ENCODE measurements around the gene TSPO2.
A peak's percentile ranks its signal among the peaks of the same experiment; 100 is the strongest.

The TSPO2 gene

DNA sequence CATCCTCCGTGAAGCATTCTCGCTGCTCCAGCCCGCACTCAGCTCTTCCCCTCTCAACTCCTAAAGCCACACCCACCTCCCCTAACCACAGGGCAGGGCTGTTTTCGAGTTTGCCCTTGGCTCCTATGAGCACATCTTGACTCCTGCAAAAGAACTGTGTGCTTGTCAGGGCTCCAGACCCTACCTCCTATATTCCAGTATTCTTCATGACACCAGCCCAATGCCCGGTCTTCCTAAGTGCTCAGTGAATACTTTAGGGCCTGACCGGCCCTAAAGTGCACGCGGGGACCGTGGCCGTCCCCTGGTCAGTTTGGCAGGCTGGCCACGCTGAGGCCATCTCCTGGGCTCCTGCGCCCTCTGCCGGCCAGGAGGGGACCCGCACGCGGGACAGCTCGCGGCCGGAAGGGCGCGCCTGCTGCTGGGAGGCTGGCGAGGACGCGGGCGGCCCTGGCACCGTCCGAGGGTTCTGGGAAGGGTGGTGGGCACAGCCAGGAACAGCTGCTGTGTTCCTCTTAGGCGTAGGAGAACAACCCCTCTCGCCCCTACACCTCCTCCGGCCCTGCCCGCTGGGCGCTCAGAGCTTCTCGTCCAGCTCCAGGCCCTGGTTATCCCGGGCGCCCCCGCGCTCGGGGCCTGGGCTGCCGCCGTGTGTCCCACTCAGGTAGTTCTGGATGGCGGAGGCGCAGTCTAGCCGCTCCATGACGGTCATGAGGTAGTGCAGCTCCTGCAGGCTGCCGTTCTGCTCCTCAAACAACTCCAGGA is 14.3 kb upstream of the TSPO2 start:
- peak; percentile 42 to 61 for DNase-seq (ENCODE audit: low read depth in 2 of 2)

DNA sequence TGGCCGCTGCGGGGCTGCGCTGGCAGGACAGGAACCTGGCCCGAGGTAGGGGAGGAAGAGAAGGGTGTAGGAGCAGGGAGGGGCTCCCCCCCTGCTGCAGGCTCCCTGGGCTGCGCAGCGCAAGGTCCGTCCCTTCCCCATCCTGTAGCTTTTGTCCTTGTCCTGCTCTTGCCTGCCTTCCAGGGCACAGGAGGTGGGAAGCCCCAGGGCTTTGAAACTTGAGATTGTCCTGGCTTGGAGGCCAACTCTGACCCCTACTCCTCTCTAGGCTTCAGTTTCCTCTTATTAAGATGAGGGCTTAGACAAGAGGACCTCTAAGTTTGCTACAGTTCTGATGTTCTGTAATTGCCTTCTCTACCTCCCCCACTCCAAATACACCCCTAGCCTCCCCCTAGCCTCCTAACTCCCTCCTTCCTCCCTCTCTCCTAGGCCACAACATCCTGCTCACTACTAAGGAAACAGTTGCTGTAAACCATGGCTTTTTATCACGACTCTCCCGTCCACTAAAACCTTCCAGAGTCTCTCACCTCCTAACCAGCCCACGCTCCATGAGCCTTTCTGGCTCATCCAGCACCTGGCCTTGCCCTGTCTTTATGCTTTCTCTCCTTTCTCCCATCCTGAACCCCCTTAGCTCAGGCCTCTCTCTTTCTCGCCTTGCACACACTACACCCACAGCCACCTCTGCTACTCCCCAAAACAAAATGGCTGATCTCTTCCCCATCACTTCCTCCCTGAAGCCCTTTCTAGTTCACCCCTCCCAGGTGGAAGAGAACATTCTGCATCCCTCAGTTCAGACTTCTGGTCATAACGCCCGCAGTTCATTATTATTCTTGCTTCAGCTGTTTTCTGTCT is 13.5 kb upstream of the TSPO2 start:
- no peak for DNase-seq (ENCODE audit: low read depth in 2 of 2)

- no peak for DNase-seq (ENCODE audit: low read depth in 2 of 2)
These were observed 9.4 kb upstream of the TSPO2 start for GRCh38 chr6:41032830-41033229.

DNA sequence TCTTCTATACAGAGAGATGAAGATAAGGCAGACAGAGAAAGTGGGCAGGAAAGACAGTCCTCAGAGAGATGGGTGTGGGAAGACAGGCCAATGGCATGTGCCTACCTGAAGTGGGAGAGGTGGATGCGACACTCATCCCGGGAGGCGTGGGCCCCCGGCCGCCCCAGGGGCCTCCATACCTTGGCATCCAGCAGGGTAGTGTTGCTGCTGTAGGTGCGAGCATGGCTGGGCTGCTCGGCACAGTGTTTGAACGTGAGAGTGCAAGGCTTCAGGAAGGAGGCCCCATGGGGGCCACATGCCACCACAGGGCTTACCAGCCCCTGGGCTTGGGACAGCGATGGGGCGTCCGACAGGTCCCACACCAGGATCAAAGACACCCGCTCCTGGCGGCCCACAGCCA is 8.5 kb upstream of the TSPO2 start:
- DNase-seq (ENCODE audit: low read depth in 2 of 2) = no peak

- DNase-seq (ENCODE audit: low read depth in 2 of 2) = no peak
These were observed 6.1 kb upstream of the TSPO2 start for GRCh38 chr6:41036186-41036585.

GRCh38 chr6:41036601-41037000 is 5.7 kb upstream of the TSPO2 start:
- DNase-seq (ENCODE audit: low read depth in 2 of 2) = no peak

DNA sequence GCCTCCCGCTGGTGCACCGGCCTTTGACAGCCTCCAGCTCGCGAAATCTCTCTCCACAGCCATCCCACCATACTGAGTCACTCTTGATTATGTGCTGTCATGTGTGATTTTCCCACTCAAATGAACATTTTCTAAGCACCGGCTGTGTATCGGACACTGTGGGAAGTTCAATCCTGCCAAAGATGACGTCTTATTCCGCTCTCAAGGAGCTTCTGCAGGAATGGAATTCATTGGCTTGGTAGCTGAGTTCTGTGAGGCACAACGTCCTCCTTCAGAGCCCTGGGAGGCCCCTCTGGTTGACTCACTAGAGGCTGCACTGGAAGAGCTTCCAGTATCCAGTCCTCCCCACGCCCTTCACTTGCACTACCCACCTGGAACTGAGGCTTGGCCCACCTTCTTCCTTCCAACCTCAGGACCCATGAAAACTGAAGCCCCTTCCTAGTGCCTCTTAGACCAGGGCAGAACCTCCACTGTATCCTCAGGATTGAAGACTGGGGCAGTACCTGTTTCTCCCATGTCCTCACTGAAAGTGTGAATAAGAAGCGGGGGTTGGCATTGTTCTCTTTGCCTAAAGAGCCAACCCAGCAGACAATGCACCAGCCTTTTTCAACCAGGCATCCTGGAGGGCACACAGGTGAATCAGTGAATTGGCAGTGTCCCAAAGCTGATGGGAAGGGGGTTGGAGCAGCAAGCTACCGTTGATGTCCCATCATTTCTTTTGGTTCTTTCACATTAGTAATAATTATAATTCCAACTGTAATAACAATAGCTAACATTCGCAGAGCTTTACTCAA is 5.0 kb upstream of the TSPO2 start:
- DNase-seq (ENCODE audit: low read depth in 2 of 2) = no peak

- DNase-seq (ENCODE audit: low read depth in 2 of 2) = no peak
These were observed 4.1 kb upstream of the TSPO2 start for GRCh38 chr6:41038205-41038604.

GRCh38 chr6:41039060-41039998 is 2.9 kb upstream of the TSPO2 start, which contains the start of gene UNC5CL:
Gene UNC5CL, minus strand, starts transcription at chr6:41039221. Its CDS starts 4,147 bp downstream, at chr6:41035074.
- DNase-seq (ENCODE audit: low read depth in 2 of 2) = peak in 1 of 2 donors; percentile 32

- no peak for DNase-seq (ENCODE audit: low read depth in 2 of 2)
These were observed 1.9 kb upstream of the TSPO2 start for GRCh38 chr6:41040101-41040939.

DNA sequence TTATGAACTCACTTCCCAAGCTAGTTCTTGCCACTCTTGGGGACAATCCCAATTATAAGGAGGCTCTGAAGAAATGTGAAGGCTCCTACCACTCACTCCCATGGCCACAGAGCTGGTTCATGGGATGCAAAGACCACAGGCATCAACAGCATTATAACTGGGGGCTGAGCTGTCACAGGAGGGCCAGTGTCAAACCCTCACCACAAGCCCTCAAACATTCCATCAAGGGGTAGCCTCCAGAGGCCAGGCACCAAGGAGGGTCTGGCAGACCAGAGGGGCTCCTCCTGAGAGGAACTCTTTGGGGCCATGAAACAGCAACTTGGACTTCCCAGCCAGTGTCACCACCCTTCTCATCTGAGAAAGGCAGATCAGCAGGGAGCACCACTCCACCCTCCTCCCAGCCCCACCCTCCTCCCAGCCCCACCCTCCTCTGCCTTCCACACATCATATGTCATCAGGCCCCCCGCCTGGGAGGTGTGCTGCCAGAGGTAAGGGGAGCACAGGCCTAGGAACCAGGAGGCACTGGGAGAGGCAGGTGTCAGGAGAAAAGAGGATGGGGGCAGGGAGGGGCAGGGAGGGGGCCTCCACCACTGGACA is 1.2 kb upstream of the TSPO2 start:
- DNase-seq (ENCODE audit: low read depth in 2 of 2) = no peak

GRCh38 chr6:41043151-41043550 is 884 bp downstream of the TSPO2 start:
- DNase-seq (ENCODE audit: low read depth in 2 of 2) = no peak

DNA sequence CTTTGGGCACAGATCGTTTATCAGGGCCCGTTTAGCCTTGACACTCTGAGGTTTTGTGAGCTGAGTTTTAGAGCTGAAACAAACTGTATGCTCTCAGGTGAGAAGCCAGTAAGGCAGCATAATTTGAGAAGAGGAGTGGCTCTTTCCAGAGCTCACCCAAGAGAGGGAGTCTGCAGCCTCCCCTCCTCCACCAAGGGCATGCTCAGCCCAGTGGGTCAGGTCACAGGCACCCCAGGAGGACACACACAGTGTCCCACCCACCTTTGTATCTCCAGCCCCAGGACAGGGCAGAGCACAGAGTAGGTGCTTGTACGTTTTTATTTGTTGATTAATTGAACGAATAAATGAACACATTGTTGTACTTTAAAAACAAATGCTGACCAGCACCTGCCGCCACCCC is 3.4 kb downstream of the TSPO2 start:
- DNase-seq (ENCODE audit: low read depth in 2 of 2) = no peak

DNA sequence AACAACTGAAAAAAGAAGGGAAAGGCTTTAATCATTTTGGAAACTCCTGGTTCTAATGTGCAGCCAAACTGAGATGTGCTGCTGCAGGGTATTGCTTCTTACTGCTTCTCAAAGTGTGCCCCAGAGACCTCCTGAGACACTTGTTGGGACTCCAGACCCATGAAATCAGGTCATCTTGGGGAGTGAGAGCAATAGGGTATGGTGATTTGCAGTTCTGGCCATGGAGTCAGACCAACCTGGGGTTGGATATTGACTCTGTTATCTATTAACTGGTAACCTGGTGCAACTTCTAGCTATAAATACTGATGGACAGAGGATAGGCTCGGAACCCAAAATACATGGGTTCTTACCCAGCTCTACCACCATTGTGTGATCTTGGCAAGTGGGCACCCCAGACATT is 3.8 kb downstream of the TSPO2 start:
- no peak for DNase-seq (ENCODE audit: low read depth in 2 of 2)

DNA sequence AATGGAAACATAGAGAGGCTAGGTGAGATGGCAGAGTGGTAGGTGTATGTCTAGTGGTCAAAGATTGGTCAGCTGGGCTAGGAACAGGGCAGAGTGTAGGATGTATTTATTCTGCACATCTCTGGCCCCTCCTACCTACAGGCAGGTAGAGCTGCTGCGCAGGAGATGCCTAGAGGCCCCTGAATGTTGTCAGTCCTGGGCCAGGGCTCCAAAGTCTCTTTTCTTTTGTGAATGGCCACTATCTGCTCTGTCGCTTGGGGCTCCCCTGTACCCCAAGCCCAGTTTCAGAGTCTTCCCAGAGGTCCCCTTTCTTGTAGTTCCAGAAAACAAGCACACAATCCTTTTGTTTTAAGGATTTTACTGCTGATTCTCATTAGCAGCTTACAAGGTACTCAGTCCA is 5.0 kb downstream of the TSPO2 start:
- no peak for DNase-seq (ENCODE audit: low read depth in 2 of 2)

GRCh38 chr6:41047745-41048732 is 5.8 kb downstream of the TSPO2 start:
- DNase-seq (ENCODE audit: low read depth in 2 of 2) = no peak

DNA sequence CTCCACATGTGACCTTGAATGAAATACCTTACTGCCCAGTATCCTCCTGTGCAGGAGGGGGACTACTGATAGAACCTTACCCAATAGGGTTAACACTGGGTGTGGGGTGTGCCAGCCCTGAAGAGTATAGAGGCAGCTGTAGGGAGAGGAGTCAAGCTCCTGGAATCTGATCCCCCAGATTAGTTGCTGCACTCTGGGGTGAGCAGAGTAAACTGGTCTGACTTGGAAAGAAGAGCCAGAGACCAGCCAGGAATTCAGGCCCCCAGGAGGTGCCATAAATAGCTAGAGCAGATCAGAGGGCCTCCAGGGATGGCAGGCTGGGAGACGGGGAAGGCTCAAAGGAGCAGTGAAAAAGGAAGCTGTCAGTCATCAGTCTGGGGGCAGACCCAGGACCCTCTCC is 7.3 kb downstream of the TSPO2 start:
- DNase-seq (ENCODE audit: low read depth in 2 of 2) = no peak

GRCh38 chr6:41049955-41050354 is 7.7 kb downstream of the TSPO2 start:
- no peak for DNase-seq (ENCODE audit: low read depth in 2 of 2)

DNA sequence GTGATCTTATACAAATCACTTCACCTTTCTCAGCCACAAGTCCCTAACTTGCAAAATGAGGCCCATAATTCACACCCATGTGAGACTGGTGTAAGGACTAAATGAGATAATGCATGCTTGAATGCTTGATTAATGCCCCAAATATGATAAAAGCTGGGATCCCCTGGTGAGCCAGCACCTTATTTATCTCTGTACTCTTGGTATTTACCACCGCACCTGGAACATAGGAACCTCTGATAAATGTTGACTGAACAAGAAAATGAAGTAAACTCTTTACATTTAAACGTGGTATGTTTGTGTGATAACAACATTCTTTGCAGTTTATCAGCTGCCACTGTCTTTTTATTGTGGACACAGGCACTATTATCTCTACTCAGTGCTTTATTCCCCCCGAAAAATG is 8.3 kb downstream of the TSPO2 start:
- DNase-seq (ENCODE audit: low read depth in 2 of 2) = no peak
